Astrocyte (in vitro differentiated cells and primary cell): ENCODE data around the gene AK1.

Experiments
- CTCF ChIP-seq: IDR thresholded peaks from 2 replicates; pipeline ENCODE4 v1.5.1; 2011; ENCODE audit warnings: low read depth, mild to moderate bottlenecking, inconsistent platforms, low read length, moderate library complexity; ENCODE audit not compliant: insufficient read depth
- EZH2 ChIP-seq: IDR thresholded peaks from 2 replicates; pipeline ENCODE4 v1.6.1; 2012; ENCODE audit warnings: mild to moderate bottlenecking, low read length, inconsistent platforms; ENCODE audit not compliant: insufficient read depth

- TF ChIP-seq CTCF, result no peak
- no peak for TF ChIP-seq EZH2
These were observed 21.3 kb downstream of the AK1 start for GRCh38 chr9:127856094-127856728.
